Fibroblast of lung (primary cell): Measurements from ENCODE around the gene NR2F6. TPM values are rescaled to one million over a fixed set of nuclear protein-coding genes. Genes with fewer than 3 reads are reported as not detected.

Experiments
- DNase-seq, 2 donors: peaks; one replicate each; pipeline versions ENCODE4 v3.0.0 to v3.0.0-alpha.2; 2010; ENCODE audit warnings: low read depth in 2 of 2
- H2AFZ ChIP-seq: 2 replicates; pipeline ENCODE4 v1.5.1; 2012; ENCODE audit warnings: low read length, control low read depth, inconsistent platforms
- H3K27ac ChIP-seq: 2 replicates; pipeline ENCODE4 v1.5.1; 2011; ENCODE audit warnings: low read length, control low read depth; ENCODE audit not compliant: insufficient read depth
- H3K27me3 ChIP-seq: 2 replicates; pipeline ENCODE4 v1.5.1; 2011; ENCODE audit warnings: mild to moderate bottlenecking, low read length; ENCODE audit not compliant: control insufficient read depth, insufficient read depth
- H3K36me3 ChIP-seq: 2 replicates; pipeline ENCODE4 v1.5.1; 2011; ENCODE audit warnings: low read length; ENCODE audit not compliant: control insufficient read depth, insufficient read depth
- H3K4me1 ChIP-seq: 2 replicates; pipeline ENCODE4 v1.5.1; 2011; ENCODE audit warnings: low read length; ENCODE audit not compliant: control insufficient read depth, insufficient read depth; ENCODE audit errors: extremely low read depth
- H3K4me2 ChIP-seq: 2 replicates; pipeline ENCODE4 v1.5.1; 2011; ENCODE audit warnings: low read length, control low read depth; ENCODE audit not compliant: insufficient read depth; ENCODE audit errors: extremely low read depth
- H3K4me3 ChIP-seq, 4 experiments: fragments of 200-600 bp in 1 of 4; sonication (generic) in 1 of 4; replicated peaks in 1 of 4; 2 replicates each; pipeline ENCODE4 v1.5.1; 2011 to 2016; ENCODE audit warnings: low read length in 4 of 4, low read depth in 3 of 4, mild to moderate bottlenecking in 3 of 4, control low read depth in 2 of 4, inconsistent platforms in 1 of 4, mixed read lengths in 1 of 4; ENCODE audit not compliant: insufficient read depth in 1 of 4; ENCODE audit errors: control extremely low read depth in 1 of 4
- H3K79me2 ChIP-seq: 2 replicates; pipeline ENCODE4 v1.5.1; 2012; ENCODE audit warnings: mild to moderate bottlenecking, low read length, inconsistent platforms; ENCODE audit not compliant: control insufficient read depth, insufficient read depth
- H3K9ac ChIP-seq: 2 replicates; pipeline ENCODE4 v1.5.1; 2011; ENCODE audit warnings: mild to moderate bottlenecking, low read length, control low read depth; ENCODE audit not compliant: insufficient read depth
- H3K9me3 ChIP-seq: 2 replicates; pipeline ENCODE4 v1.5.1; 2012; ENCODE audit warnings: low read depth, low read length; ENCODE audit not compliant: control insufficient read depth, insufficient read depth
- H4K20me1 ChIP-seq: 2 replicates; pipeline ENCODE4 v1.5.1; 2011; ENCODE audit warnings: low read length; ENCODE audit not compliant: control insufficient read depth, insufficient read depth; ENCODE audit errors: extremely low read depth
- EZH2 ChIP-seq: IDR thresholded peaks from 2 replicates; pipeline ENCODE4 v1.5.1; 2012; ENCODE audit warnings: low read length, control low read depth, mild to moderate bottlenecking; ENCODE audit errors: missing control alignments
- polyA plus RNA-seq, 2 donors: library from polyadenylated mRNA; depleted of rRNA in 1 of 2; stranded (reverse) in 1 of 2; unstranded in 1 of 2; fragments of >200 nt; gene quantifications; 2 replicates each; pipeline ENCODE4 v1.2.1, GENCODE V29; 2011 to 2012; ENCODE audit warnings: missing spikeins in 1 of 2
- total RNA-seq: library from RNA; depleted of rRNA; stranded (reverse); fragments of >200 nt; gene quantifications from 2 replicates; pipeline ENCODE4 v1.2.1, GENCODE V29; 2014
- TF ChIP-seq, protein P1 (sequence below), 2 donors: IDR thresholded peaks in 1 of 2; conservative IDR thresholded peaks in 1 of 2; 1 replicate in 1 of 2; 2 replicates in 1 of 2; pipeline ENCODE4 v1.5.1; 2011 to 2012; ENCODE audit warnings: low read length in 2 of 2, control low read depth in 1 of 2, inconsistent platforms in 1 of 2, low read depth in 1 of 2, mild to moderate bottlenecking in 1 of 2

Gene NR2F6
- total and polyA plus RNA-seq, 2 donors (not counting 1 experiment from before 2014, with no cell fraction given) = 9.6 to 42.4 TPM

DNA sequence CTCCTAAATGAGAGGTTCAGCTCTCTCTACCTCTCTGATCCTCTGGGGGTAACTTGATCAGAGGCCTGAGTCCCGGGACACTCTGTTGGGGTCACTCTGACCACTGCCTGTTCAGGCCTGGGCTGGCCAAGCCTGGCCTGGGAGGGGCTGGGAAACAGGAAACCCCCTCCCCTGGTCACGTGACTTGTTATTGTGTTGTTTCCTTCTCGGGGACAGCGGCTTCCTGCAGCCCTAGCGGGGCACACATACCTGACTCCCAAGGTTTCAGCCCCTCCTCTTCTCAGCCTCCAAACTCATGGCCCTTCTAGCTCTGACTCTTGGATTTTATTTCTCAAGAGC, 18.9 kb upstream of the NR2F6 start, which contains the start of gene USHBP1:
Gene USHBP1 (minus strand): TSS at position 105 of the 339 bp plus-strand sequence. CDS start 446 bp downstream, outside the sequence.
- H3K27ac ChIP-seq = no peak within 1 kb of the TSS
- DNase-seq = no peak
- no peak within 1 kb of the TSS for H3K9ac ChIP-seq
- TF ChIP-seq EZH2 = no peak
- TF ChIP-seq, protein P1, sequence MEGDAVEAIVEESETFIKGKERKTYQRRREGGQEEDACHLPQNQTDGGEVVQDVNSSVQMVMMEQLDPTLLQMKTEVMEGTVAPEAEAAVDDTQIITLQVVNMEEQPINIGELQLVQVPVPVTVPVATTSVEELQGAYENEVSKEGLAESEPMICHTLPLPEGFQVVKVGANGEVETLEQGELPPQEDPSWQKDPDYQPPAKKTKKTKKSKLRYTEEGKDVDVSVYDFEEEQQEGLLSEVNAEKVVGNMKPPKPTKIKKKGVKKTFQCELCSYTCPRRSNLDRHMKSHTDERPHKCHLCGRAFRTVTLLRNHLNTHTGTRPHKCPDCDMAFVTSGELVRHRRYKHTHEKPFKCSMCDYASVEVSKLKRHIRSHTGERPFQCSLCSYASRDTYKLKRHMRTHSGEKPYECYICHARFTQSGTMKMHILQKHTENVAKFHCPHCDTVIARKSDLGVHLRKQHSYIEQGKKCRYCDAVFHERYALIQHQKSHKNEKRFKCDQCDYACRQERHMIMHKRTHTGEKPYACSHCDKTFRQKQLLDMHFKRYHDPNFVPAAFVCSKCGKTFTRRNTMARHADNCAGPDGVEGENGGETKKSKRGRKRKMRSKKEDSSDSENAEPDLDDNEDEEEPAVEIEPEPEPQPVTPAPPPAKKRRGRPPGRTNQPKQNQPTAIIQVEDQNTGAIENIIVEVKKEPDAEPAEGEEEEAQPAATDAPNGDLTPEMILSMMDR (conservative IDR thresholded peaks at IDR 0.05 in 1 of 2, IDR thresholded peaks at IDR 0.05 in 1 of 2; ENCODE audit: low read depth in 1 of 2, low read length in 2 of 2) = no peak
- H3K4me2 ChIP-seq = no peak within 1 kb of the TSS
- no peaks in the 10 kb centered on the region for H3K27me3 ChIP-seq
- no peaks in the 10 kb centered on the region for H3K4me1 ChIP-seq
- H4K20me1 ChIP-seq = no peaks in the 10 kb centered on the region
- peaks cover 4% of the 10 kb centered on the region for H3K36me3 ChIP-seq
- H2AFZ ChIP-seq = no peak within 1 kb of the TSS
- H3K79me2 ChIP-seq = peaks cover 5% of the 10 kb centered on the region
- no peaks in the 10 kb centered on the region for H3K9me3 ChIP-seq
- no peak within 1 kb of the TSS for H3K4me3 ChIP-seq

DNA sequence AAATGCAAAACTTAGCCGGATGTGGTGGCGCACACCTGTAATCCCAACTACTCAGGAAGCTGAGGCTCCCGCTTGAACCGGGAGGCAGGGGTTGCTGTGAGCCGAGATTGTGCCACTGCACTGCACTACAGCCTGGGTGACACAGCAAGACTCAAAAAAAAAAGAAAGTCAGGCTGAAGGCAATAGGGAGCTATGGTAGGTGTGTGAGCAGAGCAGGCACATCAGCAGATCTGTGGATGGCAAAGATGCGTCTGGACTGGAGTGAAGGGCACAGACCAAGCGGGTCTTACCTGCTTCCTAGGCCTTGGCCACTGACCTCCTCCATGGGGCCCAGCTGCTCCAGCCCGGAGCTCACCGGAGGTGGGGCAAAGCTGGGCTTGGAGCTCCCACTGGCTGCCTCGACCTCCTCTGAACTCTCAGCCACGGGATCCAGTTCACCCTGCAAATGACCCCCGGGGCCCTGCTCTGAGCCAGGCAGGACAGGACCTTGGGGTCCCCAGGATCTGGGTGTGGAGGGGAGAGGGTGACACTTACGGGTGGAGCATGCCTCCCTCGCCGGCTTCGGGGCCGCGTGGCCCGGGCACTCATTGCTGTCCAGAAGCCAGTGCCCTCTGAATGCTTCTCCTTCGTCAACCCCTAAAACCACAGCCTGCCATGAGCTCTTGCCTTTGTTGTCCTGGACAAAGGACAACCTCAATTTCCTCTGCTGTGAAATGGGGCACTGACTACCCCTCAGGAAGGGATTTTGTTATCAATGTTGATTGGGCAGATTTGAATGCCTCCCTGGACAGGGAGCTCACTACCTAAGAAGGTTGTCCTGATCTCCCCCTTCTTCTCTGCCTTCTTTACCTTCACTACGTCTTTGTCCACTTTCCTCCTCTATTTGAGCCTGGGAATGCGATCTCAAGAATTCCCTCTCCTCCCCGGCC, 18.3 kb upstream of the NR2F6 start:
- no peak overlapping the region for H3K4me2 ChIP-seq
- H4K20me1 ChIP-seq = no peaks in the 10 kb centered on the region
- no peaks in the 10 kb centered on the region for H3K27me3 ChIP-seq
- no peak overlapping the region for H3K9ac ChIP-seq
- no peak overlapping the region for H3K27ac ChIP-seq
- no peaks in the 10 kb centered on the region for H3K9me3 ChIP-seq
- H3K4me3 ChIP-seq = no peak overlapping the region
- TF ChIP-seq, protein P1 (conservative IDR thresholded peaks at IDR 0.05 in 1 of 2, IDR thresholded peaks at IDR 0.05 in 1 of 2; ENCODE audit: low read depth in 1 of 2, low read length in 2 of 2) = no peak
- TF ChIP-seq EZH2 = no peak
- peaks cover 3% of the 10 kb centered on the region for H3K36me3 ChIP-seq
- no peak for DNase-seq
- no peaks in the 10 kb centered on the region for H3K4me1 ChIP-seq
- H2AFZ ChIP-seq = no peak overlapping the region
- H3K79me2 ChIP-seq = peaks cover 5% of the 10 kb centered on the region

DNA sequence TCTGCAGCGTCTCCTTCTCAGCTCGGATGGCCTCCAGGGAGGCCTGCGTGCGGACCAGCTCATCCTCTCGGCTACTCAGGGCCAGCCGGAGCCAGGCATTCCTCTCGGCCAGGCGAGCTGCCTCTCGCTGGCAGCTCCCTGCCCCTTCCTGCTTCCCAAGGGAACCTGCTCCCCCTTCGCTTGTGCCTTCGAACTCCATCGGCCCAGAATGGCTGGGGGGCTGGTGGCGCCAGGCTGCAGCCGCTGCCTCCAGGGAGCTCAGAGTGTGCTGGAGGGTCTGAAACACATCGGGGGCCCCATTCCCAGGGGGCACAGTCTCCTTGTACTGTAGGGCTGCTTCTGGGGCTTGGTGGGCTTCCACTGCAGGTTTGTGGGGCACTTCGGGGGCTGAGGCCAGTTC, 16.8 kb upstream of the NR2F6 start:
- no peaks in the 10 kb centered on the region for H3K4me1 ChIP-seq
- TF ChIP-seq, protein P1 (conservative IDR thresholded peaks at IDR 0.05 in 1 of 2, IDR thresholded peaks at IDR 0.05 in 1 of 2; ENCODE audit: low read depth in 1 of 2, low read length in 2 of 2) = no peak
- no peak for TF ChIP-seq EZH2
- no peak for DNase-seq

More for the DNA sequence above, 16.8 kb upstream of the NR2F6 start:
- no peak overlapping the region for H2AFZ ChIP-seq
- H3K27me3 ChIP-seq = no peaks in the 10 kb centered on the region
- H3K9me3 ChIP-seq = no peaks in the 10 kb centered on the region
- no peaks in the 10 kb centered on the region for H4K20me1 ChIP-seq
- no peak overlapping the region for H3K9ac ChIP-seq
- H3K79me2 ChIP-seq = no peaks in the 10 kb centered on the region
- H3K27ac ChIP-seq = no peak overlapping the region
- H3K4me2 ChIP-seq = no peak overlapping the region
- no peak overlapping the region for H3K4me3 ChIP-seq
- no peaks in the 10 kb centered on the region for H3K36me3 ChIP-seq
